Hematopoietic multipotent progenitor cell treated with erythropoietin and hydrocortisone succinate and interleukin-3 and kit ligand, for 17 days (in vitro differentiated cells): ENCODE results near the gene THRB.

ENCODE experiments used
- DNase-seq: peaks from one replicate; pipeline ENCODE4 v3.0.0-alpha.2; 2015; ENCODE audit warnings: low spot score

Gene THRB

GRCh38 chr3:24182756-24183155 lies 311.9 kb downstream of the THRB start:
- no peak for DNase-seq

DNA sequence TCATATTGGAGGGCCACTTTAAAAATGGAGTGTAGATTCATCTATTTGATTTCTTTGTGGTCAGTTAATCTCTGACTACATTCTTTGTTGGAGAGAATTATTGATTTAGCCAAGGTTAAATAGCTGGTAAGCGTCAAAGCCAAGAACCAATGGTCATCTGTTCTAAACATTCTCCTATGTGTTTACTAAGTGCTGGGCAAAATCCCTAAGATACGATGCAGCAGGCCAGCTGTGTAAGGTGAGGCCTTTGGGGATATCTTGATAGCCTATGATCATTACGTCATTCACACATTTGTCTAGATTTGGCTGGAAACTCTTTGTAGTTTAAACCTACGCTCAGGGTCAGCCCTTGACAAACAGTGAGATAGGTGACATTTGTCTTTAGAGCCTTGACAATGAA lies 313.4 kb downstream of the THRB start:
- no peak for DNase-seq

DNA sequence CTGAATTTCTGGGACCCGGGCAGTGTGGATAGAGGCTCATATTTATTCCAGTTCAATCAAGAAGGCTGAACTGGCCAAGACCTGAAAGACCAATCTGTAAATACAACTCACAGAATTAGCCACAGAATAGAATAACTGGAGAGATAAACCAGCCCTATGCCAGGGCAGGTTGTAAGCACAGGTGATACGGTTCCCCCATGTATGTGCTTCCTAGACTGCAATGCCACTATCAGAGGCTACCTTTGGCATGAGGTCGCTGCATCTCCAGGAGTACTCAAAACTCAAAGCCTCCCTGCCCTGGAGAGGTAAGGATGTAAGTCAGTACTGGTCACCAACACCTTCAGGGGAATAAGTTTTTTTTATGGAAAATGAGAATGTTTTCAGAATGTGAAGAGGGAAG lies 314.0 kb downstream of the THRB start:
- DNase-seq: no peak

- no peak for DNase-seq
These were observed 317.4 kb downstream of the THRB start for GRCh38 chr3:24177201-24177600.

GRCh38 chr3:24174614-24175013 lies 320.0 kb downstream of the THRB start:
- no peak for DNase-seq

GRCh38 chr3:24168977-24169376 lies 325.7 kb downstream of the THRB start:
- no peak for DNase-seq

- DNase-seq: no peak
These were observed 327.2 kb downstream of the THRB start for GRCh38 chr3:24167429-24167828.

- DNase-seq: no peak
These were observed 328.1 kb downstream of the THRB start for GRCh38 chr3:24166515-24166914.

- no peak for DNase-seq
These were observed 329.1 kb downstream of the THRB start for GRCh38 chr3:24165603-24165982.

- DNase-seq: no peak
These were observed 329.6 kb downstream of the THRB start for GRCh38 chr3:24164967-24165602.

GRCh38 chr3:24162929-24163328 lies 331.7 kb downstream of the THRB start:
- DNase-seq: no peak

- no peak for DNase-seq
These were observed 332.8 kb downstream of the THRB start for GRCh38 chr3:24161841-24162240.

DNA sequence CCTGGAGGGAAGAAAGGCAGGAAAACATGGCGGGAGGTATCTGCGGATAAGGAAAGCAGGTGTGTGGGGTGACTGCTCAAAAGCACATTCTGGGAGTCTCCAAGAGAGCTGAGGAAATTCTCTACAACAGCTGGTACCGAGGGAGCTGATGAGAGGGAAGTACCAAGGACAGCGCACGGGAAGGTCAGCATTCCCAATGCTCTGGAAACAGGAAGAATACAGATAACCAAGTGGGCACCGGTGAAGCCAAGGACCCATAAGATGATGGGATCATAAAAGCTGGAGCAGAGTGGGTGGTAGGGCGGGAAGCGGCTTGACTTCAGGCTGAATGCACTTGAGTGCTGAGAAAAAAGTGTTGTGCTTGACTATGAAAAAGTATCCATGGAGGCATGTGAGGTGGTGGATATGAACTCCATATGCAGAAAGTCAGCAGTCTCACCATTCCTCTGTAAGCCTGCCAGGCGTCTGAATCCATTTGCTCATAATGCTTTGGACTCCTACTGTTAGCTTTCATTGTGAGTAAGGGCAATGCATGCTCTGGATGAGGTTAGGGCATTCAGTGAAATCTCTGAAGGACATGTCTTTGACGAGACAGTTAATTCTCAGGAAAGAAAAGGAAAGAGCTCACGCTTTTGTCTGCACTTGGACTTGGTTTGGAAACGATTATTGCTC lies 334.1 kb downstream of the THRB start:
- no peak for DNase-seq

- DNase-seq: no peak
These were observed 335.7 kb downstream of the THRB start for GRCh38 chr3:24158761-24159454.

- no peak for DNase-seq
These were observed 337.5 kb downstream of the THRB start for GRCh38 chr3:24157106-24157505.

DNA sequence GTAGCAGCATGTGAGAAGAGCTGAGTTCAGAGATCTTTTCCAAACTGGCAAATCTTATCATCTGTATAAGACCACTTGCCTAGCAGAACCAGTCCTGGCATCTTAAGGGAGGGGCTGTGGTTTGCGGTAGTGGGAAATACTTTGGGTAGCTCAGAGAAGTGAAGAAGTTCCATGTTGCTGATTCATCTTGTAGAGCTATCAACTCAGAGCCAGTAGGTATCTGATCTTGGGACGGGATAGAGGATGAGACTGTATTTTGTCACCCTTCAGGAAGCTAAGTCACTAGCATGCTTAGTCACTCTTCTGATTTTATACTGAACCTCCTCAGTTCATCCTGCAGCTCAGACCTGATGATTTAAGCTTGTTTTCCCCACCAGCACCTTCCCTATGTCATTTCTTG lies 338.2 kb downstream of the THRB start:
- peak; percentile 76 for DNase-seq

- no peak for DNase-seq
These were observed 339.4 kb downstream of the THRB start for GRCh38 chr3:24155276-24155675.

DNA sequence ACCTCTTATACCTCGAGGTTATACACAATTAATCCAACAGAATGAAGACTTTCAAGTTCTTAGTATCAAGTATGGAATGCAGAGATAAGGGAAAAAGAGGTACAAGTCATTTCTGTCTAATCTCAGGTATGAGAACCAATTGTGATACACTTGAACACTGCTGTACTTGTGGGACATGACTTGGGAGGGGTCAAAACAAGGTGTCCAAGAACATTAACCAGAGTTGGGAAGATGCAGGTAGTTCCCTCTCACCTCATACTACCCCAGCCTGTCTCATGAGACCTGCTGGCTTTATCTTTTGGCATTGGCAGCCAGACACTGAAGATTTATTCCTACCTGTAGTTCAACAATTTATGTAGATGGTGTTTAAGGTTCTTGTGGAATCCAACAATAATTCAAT lies 339.9 kb downstream of the THRB start:
- no peak for DNase-seq

- no peak for DNase-seq
These were observed 340.5 kb downstream of the THRB start for GRCh38 chr3:24154013-24154695.

DNA sequence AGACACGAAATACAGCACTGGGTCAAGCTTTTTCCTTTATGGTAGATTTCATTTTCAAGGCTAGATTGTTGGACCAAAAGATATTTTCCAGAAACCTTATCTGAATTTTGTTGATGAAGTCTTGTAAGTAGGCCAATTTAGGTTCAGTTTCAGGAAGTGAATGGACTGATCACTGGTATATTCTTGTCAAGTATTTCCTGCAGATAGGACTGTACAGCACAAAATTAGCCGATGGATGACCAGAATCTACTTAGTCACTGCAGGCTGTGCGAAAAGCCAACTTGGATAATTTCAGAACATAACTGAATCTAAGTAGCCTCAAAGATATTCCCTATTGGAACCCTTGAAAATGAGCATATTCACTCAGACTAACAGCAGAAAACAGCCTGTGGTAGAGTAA lies 343.1 kb downstream of the THRB start:
- DNase-seq: no peak

DNA sequence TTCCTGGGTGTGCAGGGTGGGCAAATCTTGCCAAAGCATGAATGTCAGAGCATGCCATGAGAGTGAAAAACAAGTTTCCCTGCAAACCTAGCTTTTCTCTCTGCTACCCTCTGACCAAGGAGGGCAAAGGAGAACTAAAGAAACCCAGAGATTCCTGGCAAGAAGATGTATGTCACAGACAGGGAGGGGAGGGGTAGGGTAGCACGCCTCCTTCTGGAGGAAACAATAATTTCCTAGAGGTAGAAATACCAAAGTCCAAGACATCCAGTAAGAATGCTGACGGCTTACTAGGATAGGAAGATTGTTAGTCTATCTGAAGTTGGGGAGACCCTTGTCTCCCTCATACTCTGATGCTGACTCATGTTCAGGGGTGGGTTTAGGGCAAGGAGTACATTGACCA lies 345.6 kb downstream of the THRB start:
- no peak for DNase-seq

- no peak for DNase-seq
These were observed 348.4 kb downstream of the THRB start for GRCh38 chr3:24145981-24146822.
